HepG2 (cell line): ENCODE results near the gene TEAD4. TPM values are rescaled to one million over a fixed set of nuclear protein-coding genes. Genes with fewer than 3 reads are reported as not detected.

Experiments used
- ATAC-seq: fragments of 200-7000 bp; cut with Tn5 transposase; 3 replicates; pipeline ENCODE4 v1.9.1; 2020; ENCODE audit warnings: mild to moderate bottlenecking, moderate library complexity
- BruUV-seq: library from RNA; stranded (reverse); fragments of 400-500 nt; replicated peaks from 2 replicates; lab custom pipeline; 2021; lab: Mats Ljungman, UMichigan
- CTCF ChIA-PET: fragments of 300-600 bp; formaldehyde crosslinking; extraction: SDS; loops from one replicate; lab custom pipeline; 2021; ENCODE audit warnings: low total read pairs, inconsistent platforms, low intra/inter-chr PET ratio; lab: Yijun Ruan, JAX
- POLR2A ChIA-PET: fragments of 350-600 bp; sonication (Branson Sonifier 250); formaldehyde crosslinking; loops from one replicate; lab custom pipeline; 2020; ENCODE audit warnings: antibody characterized with exemption, inconsistent platforms; lab: Yijun Ruan, JAX
- DNase-seq: peaks from one replicate; pipeline ENCODE4 v3.0.0-alpha.2; 2015; ENCODE audit warnings: low spot score
- FAIRE-seq: peaks from 3 replicates; lab custom pipeline; 2011; peaks lifted over from hg19 to GRCh38; lab: Jason Lieb, UNC
- H2AFZ ChIP-seq: one replicate; pipeline ENCODE4 v1.6.1; 2011; ENCODE audit warnings: low read length, inconsistent platforms
- H3K27ac ChIP-seq: fragments of 300-600 bp; 3 replicates; pipeline ENCODE4 v1.8.0; 2011; ENCODE audit warnings: mixed run types, mild to moderate bottlenecking, mixed read lengths, low read length, inconsistent platforms; ENCODE audit not compliant: insufficient read depth; ENCODE audit errors: extremely low read length
- H3K27me3 ChIP-seq, 2 experiments: fragments of 200-600 bp in 1 of 2; 2 replicates in 1 of 2; 3 replicates in 1 of 2; pipeline versions ENCODE4 v1.6.0 to v1.8.0; 2011; ENCODE audit warnings: low read length in 2 of 2, mild to moderate bottlenecking in 2 of 2, moderate library complexity in 2 of 2, inconsistent platforms in 1 of 2; ENCODE audit not compliant: insufficient read depth in 2 of 2, control insufficient read depth in 1 of 2
- H3K36me3 ChIP-seq, 2 experiments: fragments of 200-600 bp in 1 of 2; replicated peaks in 1 of 2; 2 replicates in 1 of 2; 3 replicates in 1 of 2; pipeline versions ENCODE4 v1.5.1 to v1.8.0; 2011; ENCODE audit warnings: low read length in 2 of 2, inconsistent platforms in 1 of 2; ENCODE audit not compliant: insufficient read depth in 2 of 2, control insufficient read depth in 1 of 2
- H3K4me1 ChIP-seq: 2 replicates; pipeline ENCODE4 v1.5.1; 2012; ENCODE audit warnings: low read length, inconsistent platforms; ENCODE audit not compliant: insufficient read depth
- H3K4me2 ChIP-seq: 2 replicates; pipeline ENCODE4 v1.6.0; 2011; ENCODE audit warnings: low read depth, low read length, inconsistent platforms
- H3K4me3 ChIP-seq, 3 experiments: fragments of 200-600 bp in 1 of 3; sonication (generic), shearing (Covaris generic) in 1 of 3; replicated peaks in 1 of 3; 2 replicates each; pipeline ENCODE4 v1.5.1; 2011 to 2016; ENCODE audit warnings: low read length in 3 of 3, inconsistent platforms in 2 of 3, low read depth in 2 of 3, mild to moderate bottlenecking in 2 of 3, control low read depth in 1 of 3, mixed read lengths in 1 of 3; ENCODE audit not compliant: insufficient read depth in 1 of 3
- H3K79me2 ChIP-seq: one replicate; pipeline ENCODE4 v1.6.1; 2011; ENCODE audit warnings: low read length, inconsistent platforms; ENCODE audit not compliant: insufficient read depth
- H3K9ac ChIP-seq: 2 replicates; pipeline ENCODE4 v1.6.0; 2011; ENCODE audit warnings: mild to moderate bottlenecking, low read depth, low read length, inconsistent platforms; ENCODE audit not compliant: insufficient read depth
- H3K9me3 ChIP-seq: 2 replicates; pipeline ENCODE4 v1.5.1; 2012; ENCODE audit warnings: mild to moderate bottlenecking, low read length
- H4K20me1 ChIP-seq: 2 replicates; pipeline ENCODE4 v1.6.0; 2011; ENCODE audit warnings: inconsistent platforms, mild to moderate bottlenecking, low read length, moderate library complexity; ENCODE audit not compliant: insufficient read depth
- RBM22 ChIP-seq: fragments of 200-400 bp; formaldehyde crosslinking; optimal IDR thresholded peaks from 2 replicates; pipeline ENCODE3; 2017; ENCODE audit warnings: mild to moderate bottlenecking, low read length, moderate library complexity
- ZNF143 ChIP-seq: sonication (generic); formaldehyde crosslinking; IDR thresholded peaks from 2 replicates; pipeline ENCODE4 v1.4.0; 2020; ENCODE audit warnings: missing genetic modification reagents
- ZNF382 ChIP-seq: sonication (generic); formaldehyde crosslinking; IDR thresholded peaks from 2 replicates; pipeline ENCODE4 v1.5.0; 2020; ENCODE audit warnings: missing genetic modification reagents, mild to moderate bottlenecking, borderline replicate concordance
- ZNF407 ChIP-seq: sonication (generic); formaldehyde crosslinking; IDR thresholded peaks from one replicate; pipeline ENCODE4 v1.5.1; 2020; ENCODE audit warnings: mild to moderate bottlenecking, missing genetic modification reagents; ENCODE audit errors: not compliant biosample characterization
- ZNF512B ChIP-seq: sonication (generic); formaldehyde crosslinking; IDR thresholded peaks from 2 replicates; pipeline ENCODE4 v1.5.1; 2020; ENCODE audit warnings: missing genetic modification reagents, mild to moderate bottlenecking, borderline replicate concordance
- ZNF704 ChIP-seq: sonication (generic); formaldehyde crosslinking; IDR thresholded peaks from 2 replicates; pipeline ENCODE4 v1.8.1; 2023; ENCODE audit warnings: mild to moderate bottlenecking, inconsistent platforms, moderate library complexity, missing genetic modification reagents, borderline replicate concordance
- ZNF775 ChIP-seq: sonication (generic); formaldehyde crosslinking; IDR thresholded peaks from 2 replicates; pipeline ENCODE4 v1.4.0; 2020; ENCODE audit warnings: missing genetic modification reagents, mild to moderate bottlenecking, moderate library complexity, borderline replicate concordance
- WGBS: methylation state at CpG from one replicate; pipeline ENCODE4 v1.1.6; 2017; ENCODE audit warnings: low lambda C conversion rate; 5-methylcytosine and 5-hydroxymethylcytosine counted together
- in situ Hi-C: cut with HindIII; loops from 2 replicates; pipeline ENCODE4 v1.10.0; 2017; ENCODE audit warnings: low pct_unique_long_range_greater_than_20kb; ENCODE audit not compliant: extremely low pct_ligation_motif_present
- intact Hi-C: fragments of 100-400 bp; cut with micrococcal nuclease; formaldehyde crosslinking; loops from one replicate; pipeline ENCODE4 v1.10.0; 2022; ENCODE audit not compliant: unreplicated experiment
- polyA plus RNA-seq, 8 experiments: library from polyadenylated mRNA; depleted of rRNA in 3 of 8; stranded (reverse) in 7 of 8; unstranded in 1 of 8; fragments of >200 nt; fragmentation: Illumina TruSeq in 4 of 8; extraction: Trizol in 4 of 8; gene quantifications; 2 replicates each; pipeline versions ENCODE4 v1.2.1 to v1.2.3, GENCODE V29; 2011 to 2016; ENCODE audit warnings: low read depth in 4 of 8, missing spikeins in 1 of 8, mixed read lengths in 1 of 8; ENCODE audit not compliant: insufficient read depth in 1 of 8
- total RNA-seq, 5 experiments: library from RNA; depleted of rRNA; stranded (reverse); fragments of >200 nt; fragmentation: Illumina TruSeq; extraction: Trizol; gene quantifications; 2 replicates each; pipeline ENCODE4 v1.2.3, GENCODE V29; 2016; ENCODE audit warnings: low read depth in 1 of 5

TEAD4 gene
- total and polyA plus RNA-seq, 2 of the 13 experiments (the other 11 are each of a cell fraction or from before 2014, with no cell fraction given) = 45.0 to 69.4 TPM

- DNase-seq (no peak), ATAC-seq (no peak), FAIRE-seq (no peak)
- in situ Hi-C loops (loop anchor here (10.0 kb wide), 1 partner anchor 150 kb away; no protein-coding TSS in a partner anchor), intact Hi-C loops (loop anchor here (2.0 kb wide), 1 partner anchor 148 kb away; no protein-coding TSS in a partner anchor)
- no peak overlapping the region for H3K27ac ChIP-seq
- TF ChIP-seq ZNF704 (CRISPR knock-in tag) (no peak), RBM22 (peak; percentile 18), ZNF143 (CRISPR knock-in tag) (no peak), ZNF382 (no peak), ZNF775 (no peak), ZNF512B (CRISPR knock-in tag) (no peak), ZNF407 (CRISPR knock-in tag) (no peak)
- H3K36me3 ChIP-seq = peaks cover 43 to 67% of the 10 kb centered on the region in 2 experiments
- no peak overlapping the region for H3K4me2 ChIP-seq
- H4K20me1 ChIP-seq = peaks cover 3% of the 10 kb centered on the region; the same call in 1 of the 2 replicates
- WGBS = 90% methylated on average over 4 of the region's 5 CpGs
- no peaks in the 10 kb centered on the region for H3K9me3 ChIP-seq
- ChIA-PET POLR2A (no interaction called here), CTCF (interaction anchor here (2.6 kb wide), 1 partner anchor 150 kb away, joined by 9 read pairs; no protein-coding TSS in a partner anchor)
- no peaks in the 10 kb centered on the region for H3K79me2 ChIP-seq
- H3K4me1 ChIP-seq = no peaks in the 10 kb centered on the region
- BruUV-seq = no TSS peak
- H3K4me3 ChIP-seq = no peak overlapping the region
- H2AFZ ChIP-seq = no peak overlapping the region
- no peak overlapping the region for H3K9ac ChIP-seq
- H3K27me3 ChIP-seq = no peaks in the 10 kb centered on the region
Measured at GRCh38 chr12:3035171-3035570, 76.0 kb downstream of the TEAD4 start.
